Omental fat pad (tissue), 4 donors: ENCODE measurements around the gene GLDC. TPM values are rescaled to one million over a fixed set of nuclear protein-coding genes. Genes with fewer than 3 reads are reported as not detected.

Source experiments
- ATAC-seq: fragments of 150-250 bp; one replicate; pipeline ENCODE4 v1.9.1; 2016; ENCODE audit warnings: mild to moderate bottlenecking, moderate library complexity; ENCODE audit not compliant: low FRiP score
- DNase-seq: peaks from one replicate; pipeline ENCODE4 v3.0.0-alpha.2; 2019; ENCODE audit warnings: low spot score
- total RNA-seq, 4 donors: library from RNA; depleted of rRNA; stranded (reverse); fragments of >200 nt; gene quantifications; one replicate each; pipeline ENCODE4 v1.1.0, GENCODE V29; 2016
- TF ChIP-seq, protein P1 (sequence below), 3 donors: fragments of 450-650 bp; IDR thresholded peaks; one replicate each; pipeline ENCODE4 v1.5.1; 2016 to 2017; ENCODE audit warnings: antibody characterized with exemption in 3 of 3, mild to moderate bottlenecking in 3 of 3, moderate library complexity in 2 of 3

GLDC gene
- total RNA-seq, 4 donors from 2014 or later: 0.13 to 1.7 (median 0.46) TPM; not detected in 1

DNA sequence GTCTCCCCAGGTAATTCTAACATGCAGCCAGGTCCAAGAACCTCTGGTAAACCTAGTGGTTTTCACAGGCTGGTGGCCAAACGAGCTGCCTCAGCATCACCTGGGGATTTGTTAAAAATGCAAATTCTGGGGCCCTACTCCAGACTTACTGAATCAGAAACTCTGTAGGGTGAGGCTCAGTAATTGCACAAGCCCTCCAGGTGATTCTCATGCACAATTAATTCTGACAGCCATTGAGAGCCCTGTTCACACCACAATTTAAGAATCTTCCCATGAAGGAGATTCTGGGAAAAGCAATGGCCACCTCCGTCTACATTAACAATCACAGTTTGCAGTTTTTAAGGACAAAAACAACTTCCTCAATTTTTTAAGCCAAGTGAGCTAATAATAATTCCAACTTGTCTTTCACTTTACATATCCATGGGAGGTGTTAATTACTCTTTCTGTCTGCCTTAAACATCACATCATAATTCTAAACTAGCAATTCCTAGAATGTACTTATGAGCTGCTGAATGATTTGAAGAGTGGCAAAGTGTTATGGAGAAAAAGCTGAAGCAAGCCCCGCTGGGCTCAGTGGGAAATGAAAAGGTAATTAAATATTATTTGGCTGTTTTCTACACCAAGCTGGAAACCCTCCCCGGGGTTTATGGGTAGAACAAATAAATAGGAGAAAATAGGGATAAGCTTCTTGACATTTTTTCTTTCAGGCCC, 70.0 kb downstream of the GLDC start:
- DNase-seq (no peak), ATAC-seq (no peak)
- TF ChIP-seq, protein P1, sequence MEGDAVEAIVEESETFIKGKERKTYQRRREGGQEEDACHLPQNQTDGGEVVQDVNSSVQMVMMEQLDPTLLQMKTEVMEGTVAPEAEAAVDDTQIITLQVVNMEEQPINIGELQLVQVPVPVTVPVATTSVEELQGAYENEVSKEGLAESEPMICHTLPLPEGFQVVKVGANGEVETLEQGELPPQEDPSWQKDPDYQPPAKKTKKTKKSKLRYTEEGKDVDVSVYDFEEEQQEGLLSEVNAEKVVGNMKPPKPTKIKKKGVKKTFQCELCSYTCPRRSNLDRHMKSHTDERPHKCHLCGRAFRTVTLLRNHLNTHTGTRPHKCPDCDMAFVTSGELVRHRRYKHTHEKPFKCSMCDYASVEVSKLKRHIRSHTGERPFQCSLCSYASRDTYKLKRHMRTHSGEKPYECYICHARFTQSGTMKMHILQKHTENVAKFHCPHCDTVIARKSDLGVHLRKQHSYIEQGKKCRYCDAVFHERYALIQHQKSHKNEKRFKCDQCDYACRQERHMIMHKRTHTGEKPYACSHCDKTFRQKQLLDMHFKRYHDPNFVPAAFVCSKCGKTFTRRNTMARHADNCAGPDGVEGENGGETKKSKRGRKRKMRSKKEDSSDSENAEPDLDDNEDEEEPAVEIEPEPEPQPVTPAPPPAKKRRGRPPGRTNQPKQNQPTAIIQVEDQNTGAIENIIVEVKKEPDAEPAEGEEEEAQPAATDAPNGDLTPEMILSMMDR (IDR thresholded peaks at IDR 0.05): no peak

DNA sequence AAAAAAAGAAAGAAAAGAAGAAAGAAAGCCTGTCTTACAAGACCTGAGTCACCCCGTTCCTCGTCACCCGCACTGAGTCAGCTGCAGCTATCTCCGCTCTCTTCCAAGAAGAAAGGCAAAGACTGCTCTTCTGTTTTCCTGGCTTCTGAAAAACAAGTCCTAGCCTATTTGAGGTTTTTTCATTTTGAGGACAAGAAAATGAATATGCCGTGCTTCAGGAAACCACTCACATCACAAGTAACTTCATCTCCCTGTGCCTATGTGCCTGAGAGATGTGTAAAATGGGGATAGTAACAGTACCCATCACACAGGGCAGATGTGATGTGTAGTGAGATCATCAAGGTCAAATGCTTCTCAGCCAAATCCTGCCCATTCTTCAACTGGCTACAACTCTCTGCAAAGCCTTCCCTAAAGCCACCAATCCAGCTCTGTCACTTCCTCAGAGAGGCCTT, 78.4 kb downstream of the GLDC start:
- ATAC-seq (no peak), DNase-seq (no peak)
- TF ChIP-seq, protein P1 (IDR thresholded peaks at IDR 0.05): no peak

DNA sequence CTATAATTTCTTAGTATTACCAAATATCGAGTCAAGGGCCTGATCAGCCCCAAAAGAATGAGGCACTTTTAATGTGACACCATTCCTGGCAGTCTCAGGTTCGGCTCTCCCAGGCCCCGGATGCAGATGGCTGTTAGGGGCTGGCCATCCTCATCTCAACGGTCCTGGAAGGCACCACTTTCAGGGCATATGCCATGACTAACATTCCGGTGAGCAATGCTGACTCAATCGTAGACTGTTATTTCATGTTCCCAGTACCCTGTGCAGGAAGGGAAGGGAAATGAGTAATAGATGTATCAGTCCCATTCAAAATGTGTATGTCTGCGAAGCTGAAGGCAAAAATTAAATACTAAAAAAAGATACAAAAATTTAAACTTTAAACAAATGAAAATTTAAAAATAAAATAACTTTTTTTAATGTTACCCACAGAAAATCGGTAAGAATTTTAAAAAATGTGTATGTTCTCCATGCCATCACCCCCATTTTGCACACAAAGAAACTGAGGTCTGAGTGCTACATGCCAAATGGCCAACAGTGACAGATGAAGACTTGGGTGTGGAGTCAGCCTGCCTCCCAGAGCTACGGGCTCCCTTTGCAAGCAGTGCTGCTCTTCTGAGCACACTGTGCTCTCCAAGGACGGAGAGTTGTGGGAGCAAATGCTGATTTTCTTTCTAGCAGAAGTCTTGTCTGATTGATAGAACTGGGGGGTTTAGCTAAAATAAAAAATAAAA, 79.0 kb downstream of the GLDC start:
- ATAC-seq: peak; percentile 74
- DNase-seq: no peak
- TF ChIP-seq, protein P1 (IDR thresholded peaks at IDR 0.05): no peak

DNA sequence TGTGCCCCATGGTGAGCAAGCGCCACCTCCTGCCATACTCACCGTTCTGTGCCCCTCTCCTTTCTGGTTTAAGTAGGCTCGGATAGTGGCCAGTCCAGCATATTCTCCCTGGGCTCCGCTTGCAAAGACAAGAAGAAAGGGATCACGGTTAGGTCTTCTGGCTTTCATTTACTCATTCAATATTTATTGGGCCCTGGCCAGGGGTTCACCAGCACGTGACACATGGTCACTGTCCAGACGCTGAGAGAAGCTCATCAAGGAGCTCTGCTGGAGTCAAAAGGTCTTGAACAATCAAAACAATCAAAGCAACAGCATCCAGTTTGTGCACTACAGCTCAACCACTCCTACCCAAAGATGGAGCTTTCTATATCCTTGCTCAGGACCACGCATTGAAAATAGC, 80.2 kb downstream of the GLDC start:
- DNase-seq: no peak
- TF ChIP-seq, protein P1 (IDR thresholded peaks at IDR 0.05): no peak
- no peak for ATAC-seq

DNA sequence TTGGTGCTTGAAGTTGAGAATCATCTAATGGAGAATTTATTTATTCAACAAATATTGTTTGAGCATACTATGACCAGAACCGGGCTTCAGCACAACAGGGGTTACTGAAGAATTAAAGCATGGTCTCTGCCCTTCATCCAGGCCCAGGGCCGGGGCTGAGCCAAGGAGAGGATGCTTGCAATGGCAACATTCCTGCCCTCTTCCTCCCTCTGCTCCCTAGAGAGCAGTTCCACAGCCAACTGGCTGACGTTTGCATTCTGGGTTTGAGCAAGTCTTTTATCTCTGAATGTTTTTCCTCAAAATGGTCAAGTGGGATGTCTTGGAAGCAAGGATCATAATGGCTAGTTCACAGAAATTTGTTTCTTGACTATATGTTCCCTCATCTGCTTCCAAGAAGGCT, 80.7 kb downstream of the GLDC start:
- DNase-seq (no peak), ATAC-seq (no peak)
- TF ChIP-seq, protein P1 (IDR thresholded peaks at IDR 0.05): no peak

DNA sequence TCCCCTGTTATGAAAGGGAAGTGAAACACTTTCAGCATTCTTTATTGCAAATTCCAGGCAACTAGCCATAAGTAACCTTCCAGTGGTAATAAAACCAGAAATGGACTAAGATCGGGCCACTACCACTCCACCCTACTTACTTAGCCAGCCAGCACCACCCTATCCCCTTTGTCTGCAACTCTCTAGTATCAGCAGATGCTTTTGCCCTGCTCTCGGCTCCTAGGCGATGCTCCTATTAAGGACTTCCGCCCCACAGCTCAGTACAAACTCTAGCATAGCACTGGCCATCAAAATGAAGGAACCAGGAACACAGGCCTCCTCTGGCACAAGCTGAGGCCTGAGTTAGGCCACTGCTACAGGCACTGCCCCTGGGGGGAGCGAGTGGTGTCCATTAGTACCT, 81.2 kb downstream of the GLDC start:
- TF ChIP-seq, protein P1 (IDR thresholded peaks at IDR 0.05): no peak
- ATAC-seq: peak; percentile 17
- no peak for DNase-seq
